Measurements from ENCODE around the gene AFF3.

DNA sequence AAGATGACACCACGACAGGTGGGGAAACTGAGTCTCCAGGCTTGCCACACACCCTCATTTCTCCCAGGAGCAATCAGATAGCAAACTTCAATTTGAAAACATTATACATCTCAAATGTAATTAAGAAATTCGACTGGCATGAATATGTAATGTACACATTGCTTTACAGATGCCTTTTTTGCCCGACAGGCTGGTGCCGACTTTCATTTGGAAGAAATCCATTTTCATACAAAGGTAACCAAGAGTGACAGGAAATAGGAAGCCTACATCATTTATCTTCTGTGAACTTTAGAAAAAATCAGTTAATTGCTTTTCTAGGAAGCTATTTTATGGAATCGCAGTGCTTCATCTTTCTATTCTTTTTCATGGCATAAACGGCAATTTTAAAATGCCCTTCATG, 140.3 kb downstream of the AFF3 start:
- no peak for TF ChIP-seq CTBP1 (IDR thresholded peaks at IDR 0.05; ENCODE audit: borderline replicate concordance)
- no peak for TF ChIP-seq SP1 (IDR thresholded peaks at IDR 0.05)
- no peak for TF ChIP-seq HDGF (IDR thresholded peaks at IDR 0.05; ENCODE audit: borderline replicate concordance)
- no peak for TF ChIP-seq LEF1 (IDR thresholded peaks at IDR 0.05; ENCODE audit: borderline replicate concordance)
- TF ChIP-seq FOXK2 (IDR thresholded peaks at IDR 0.05), result no peak
- TF ChIP-seq FOXM1 (IDR thresholded peaks at IDR 0.05; ENCODE audit: borderline replicate concordance), result no peak
- TF ChIP-seq ELF4 (IDR thresholded peaks at IDR 0.05), result no peak

Data from HEK293T (cell line).